OCI-LY3 (cell line): ENCODE results near the gene MYL4.
"Not testable (repeated sequence)": the region's sequence is repeated elsewhere in the genome, so short reads cannot be mapped to it uniquely, and the experiment has no call there.

Experiments
- H2AFZ ChIP-seq: fragments of 200-600, 300-600 bp; shearing (Covaris generic); 2 replicates; pipeline ENCODE4 v1.6.0; 2014; ENCODE audit warnings: antibody characterized with exemption, low read depth, low read length
- H3K27ac ChIP-seq: fragments of 200-600, 300-600 bp; sonication (generic); 2 replicates; pipeline ENCODE4 v1.5.1; 2014; ENCODE audit warnings: mild to moderate bottlenecking, low read length, moderate library complexity, mixed read lengths
- H3K27me3 ChIP-seq: fragments of 200-600, 300-600 bp; sonication (generic); 2 replicates; pipeline ENCODE4 v1.6.1; 2014; ENCODE audit warnings: low read depth, low read length, mixed read lengths
- H3K36me3 ChIP-seq: fragments of 200-600, 300-600 bp; sonication (generic); replicated peaks from 2 replicates; pipeline ENCODE3; 2014; ENCODE audit warnings: low read depth, low read length, mixed read lengths
- H3K4me1 ChIP-seq: fragments of 300-600, 200-600 bp; sonication (generic); 2 replicates; pipeline ENCODE4 v1.6.1; 2014; ENCODE audit warnings: low read length, mixed read lengths
- H3K4me2 ChIP-seq: fragments of 200-600, 300-600 bp; sonication (generic); 2 replicates; pipeline ENCODE4 v1.6.1; 2014; ENCODE audit warnings: low read length, mixed read lengths
- H3K4me3 ChIP-seq: fragments of 300-600, 200-600 bp; sonication (generic); 2 replicates; pipeline ENCODE4 v1.5.1; 2014; ENCODE audit warnings: antibody characterized with exemption, mild to moderate bottlenecking, low read length, moderate library complexity
- H3K79me2 ChIP-seq: fragments of 300-600, 200-600 bp; shearing (Covaris generic); 2 replicates; pipeline ENCODE4 v1.6.1; 2014; ENCODE audit warnings: mild to moderate bottlenecking, low read length, mixed read lengths
- H3K9ac ChIP-seq: fragments of 300-600, 200-600 bp; shearing (Covaris generic); 2 replicates; pipeline ENCODE4 v1.6.0; 2014; ENCODE audit warnings: mild to moderate bottlenecking, low read length, moderate library complexity
- H3K9me3 ChIP-seq: fragments of 200-600, 300-600 bp; shearing (Covaris generic); 2 replicates; pipeline ENCODE4 v1.6.1; 2014; ENCODE audit warnings: low read length, mixed read lengths; ENCODE audit not compliant: insufficient read depth
- H4K20me1 ChIP-seq: fragments of 200-600, 300-600 bp; sonication (generic); 2 replicates; pipeline ENCODE4 v1.6.1; 2016; ENCODE audit warnings: low read length, mixed read lengths; ENCODE audit not compliant: insufficient read depth
- EZH2phosphoT487 ChIP-seq: fragments of 200-600 bp; shearing (Covaris generic); IDR thresholded peaks from 2 replicates; pipeline ENCODE4 v1.6.1; 2018; ENCODE audit warnings: antibody characterized with exemption, mixed run types, low read depth
- TF ChIP-seq, protein P1 (sequence below): fragments of 200-600, 300-600 bp; sonication (generic); IDR thresholded peaks from 2 replicates; pipeline ENCODE4 v1.5.1; 2014; ENCODE audit warnings: antibody characterized with exemption, low read length, low read depth

Gene MYL4

DNA sequence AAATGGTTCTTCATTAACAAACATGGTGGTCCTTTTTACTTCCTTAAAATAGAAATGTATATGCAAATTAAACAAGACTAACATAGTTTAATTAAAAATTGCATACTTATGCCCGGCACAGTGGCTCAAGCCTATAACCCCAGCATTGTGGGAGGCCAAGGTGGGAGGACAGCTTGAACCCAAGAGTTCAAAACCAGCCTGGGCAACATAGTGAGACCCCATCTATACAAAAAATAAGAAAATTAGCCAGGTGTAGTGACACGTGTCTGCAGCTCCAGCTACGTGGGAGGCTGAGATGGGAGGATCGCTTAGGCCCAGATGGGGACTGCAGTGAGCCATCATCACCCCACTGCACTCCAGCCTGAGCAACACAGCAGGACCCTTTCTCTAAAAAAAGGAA lies 38.4 kb upstream of the MYL4 start:
- no peak overlapping the region for H2AFZ ChIP-seq
- peaks cover 59% of the 10 kb centered on the region for H3K79me2 ChIP-seq
- H4K20me1 ChIP-seq = peaks cover 14% of the 10 kb centered on the region
- TF ChIP-seq EZH2phosphoT487 = no peak
- TF ChIP-seq, protein P1, sequence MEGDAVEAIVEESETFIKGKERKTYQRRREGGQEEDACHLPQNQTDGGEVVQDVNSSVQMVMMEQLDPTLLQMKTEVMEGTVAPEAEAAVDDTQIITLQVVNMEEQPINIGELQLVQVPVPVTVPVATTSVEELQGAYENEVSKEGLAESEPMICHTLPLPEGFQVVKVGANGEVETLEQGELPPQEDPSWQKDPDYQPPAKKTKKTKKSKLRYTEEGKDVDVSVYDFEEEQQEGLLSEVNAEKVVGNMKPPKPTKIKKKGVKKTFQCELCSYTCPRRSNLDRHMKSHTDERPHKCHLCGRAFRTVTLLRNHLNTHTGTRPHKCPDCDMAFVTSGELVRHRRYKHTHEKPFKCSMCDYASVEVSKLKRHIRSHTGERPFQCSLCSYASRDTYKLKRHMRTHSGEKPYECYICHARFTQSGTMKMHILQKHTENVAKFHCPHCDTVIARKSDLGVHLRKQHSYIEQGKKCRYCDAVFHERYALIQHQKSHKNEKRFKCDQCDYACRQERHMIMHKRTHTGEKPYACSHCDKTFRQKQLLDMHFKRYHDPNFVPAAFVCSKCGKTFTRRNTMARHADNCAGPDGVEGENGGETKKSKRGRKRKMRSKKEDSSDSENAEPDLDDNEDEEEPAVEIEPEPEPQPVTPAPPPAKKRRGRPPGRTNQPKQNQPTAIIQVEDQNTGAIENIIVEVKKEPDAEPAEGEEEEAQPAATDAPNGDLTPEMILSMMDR = no peak
- H3K4me3 ChIP-seq = no peak overlapping the region
- no peak overlapping the region for H3K27ac ChIP-seq
- no peak overlapping the region for H3K9ac ChIP-seq
- no peaks in the 10 kb centered on the region for H3K9me3 ChIP-seq
- no peak overlapping the region for H3K4me2 ChIP-seq
- H3K27me3 ChIP-seq = no peaks in the 10 kb centered on the region
- no peaks in the 10 kb centered on the region for H3K4me1 ChIP-seq
- H3K36me3 ChIP-seq = peaks cover 31% of the 10 kb centered on the region

DNA sequence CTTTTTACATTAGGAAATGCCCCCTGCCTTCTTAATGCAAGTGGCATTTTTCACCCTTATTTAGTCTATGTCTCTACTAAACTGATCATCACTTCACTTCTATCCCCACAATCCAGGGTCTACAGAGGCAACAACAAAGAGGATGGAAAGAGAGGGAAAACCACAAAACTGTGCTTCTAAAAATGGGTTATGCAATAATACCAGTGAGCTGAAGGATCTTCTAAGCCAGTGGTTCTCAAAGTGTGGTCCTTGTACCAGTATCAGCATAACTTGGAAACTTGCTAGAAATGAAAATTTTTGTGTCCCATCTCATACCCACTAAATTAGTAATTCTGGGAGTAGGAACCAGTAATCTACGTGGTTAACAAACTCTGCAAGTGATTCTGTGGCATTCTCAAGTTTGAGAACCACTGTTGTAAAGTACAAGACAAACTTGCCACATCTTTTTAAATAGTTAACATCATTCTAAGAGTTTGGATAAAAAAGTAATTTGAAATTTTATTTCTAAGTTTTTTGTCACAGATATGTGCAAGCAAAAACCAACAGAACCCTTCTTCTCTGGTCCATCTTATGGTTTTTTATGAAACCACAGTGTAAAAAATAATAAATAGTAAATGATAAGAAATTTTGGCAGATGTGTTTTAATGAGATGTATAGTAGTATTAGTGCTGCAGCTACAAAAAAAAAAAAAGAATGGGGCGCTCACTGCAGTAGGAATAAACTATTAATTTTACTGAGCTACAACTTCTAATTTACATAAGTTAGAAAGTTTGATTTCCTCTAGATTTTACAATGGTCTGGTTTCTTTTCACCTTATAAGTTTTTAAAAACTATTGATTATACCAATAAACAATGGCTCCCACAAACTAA lies 36.2 kb upstream of the MYL4 start:
- no peak overlapping the region for H3K9ac ChIP-seq
- peaks cover 23% of the 10 kb centered on the region for H4K20me1 ChIP-seq
- peaks cover 75% of the 10 kb centered on the region for H3K79me2 ChIP-seq
- TF ChIP-seq, protein P1 = no peak
- no peak for TF ChIP-seq EZH2phosphoT487
- H2AFZ ChIP-seq = no peak overlapping the region
- H3K4me2 ChIP-seq = no peak overlapping the region
- no peak overlapping the region for H3K4me3 ChIP-seq
- H3K4me1 ChIP-seq = no peaks in the 10 kb centered on the region
- no peaks in the 10 kb centered on the region for H3K9me3 ChIP-seq
- no peak overlapping the region for H3K27ac ChIP-seq
- no peaks in the 10 kb centered on the region for H3K27me3 ChIP-seq
- peaks cover 32% of the 10 kb centered on the region for H3K36me3 ChIP-seq

DNA sequence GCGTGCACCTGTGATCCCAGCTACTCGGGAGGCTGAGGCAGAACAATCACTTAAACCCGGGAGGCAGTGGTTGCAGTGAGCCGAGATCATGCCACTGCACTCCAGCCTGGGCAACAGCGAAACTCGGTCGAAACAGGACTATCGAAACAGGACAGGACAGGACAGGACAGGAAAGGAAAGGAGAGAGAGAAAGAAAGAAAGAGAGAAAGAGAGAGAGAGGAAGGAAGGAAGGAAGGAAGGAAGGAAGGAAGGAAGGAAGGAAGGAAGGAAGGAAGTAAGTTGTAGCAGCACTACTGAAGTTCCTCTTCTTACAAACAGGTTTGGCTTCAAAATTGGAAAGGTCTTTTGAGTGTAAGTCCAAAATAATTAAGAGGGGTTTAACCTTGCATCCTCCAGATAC lies 34.3 kb upstream of the MYL4 start:
- not testable (repeated sequence) for H3K9ac ChIP-seq, H2AFZ ChIP-seq, H3K27ac ChIP-seq, H3K4me2 ChIP-seq, H3K4me3 ChIP-seq, H3K9me3 ChIP-seq, H3K4me1 ChIP-seq, H3K27me3 ChIP-seq
- H3K36me3 ChIP-seq = peaks cover 30% of the 10 kb centered on the region
- H4K20me1 ChIP-seq = peaks cover 23% of the 10 kb centered on the region
- H3K79me2 ChIP-seq = peaks cover 82% of the 10 kb centered on the region

DNA sequence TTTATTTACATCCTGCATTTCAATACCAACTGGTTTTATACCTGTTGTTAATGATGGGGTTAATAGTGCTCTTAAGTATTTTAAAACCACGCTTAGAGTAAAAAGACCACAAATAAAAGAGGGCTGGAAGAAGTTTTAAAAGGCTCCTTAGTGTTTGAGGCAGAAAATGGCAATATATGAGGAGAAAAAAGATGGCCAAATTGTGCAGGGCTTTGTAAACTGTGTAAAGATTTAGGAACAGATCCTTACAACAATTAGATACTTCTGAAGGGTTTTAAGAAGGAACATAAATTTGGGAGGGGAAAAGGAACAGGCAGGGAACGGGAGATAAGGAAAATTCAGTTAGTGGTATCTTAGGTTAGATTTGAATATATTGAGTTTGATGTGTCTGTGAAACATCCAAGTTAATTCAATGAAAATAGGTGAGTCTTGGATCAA lies 32.7 kb upstream of the MYL4 start:
- H3K79me2 ChIP-seq = peaks cover 77% of the 10 kb centered on the region
- no peak for TF ChIP-seq EZH2phosphoT487
- TF ChIP-seq, protein P1 = no peak
- H3K4me3 ChIP-seq = no peak overlapping the region
- no peak overlapping the region for H3K9ac ChIP-seq
- no peak overlapping the region for H2AFZ ChIP-seq
- H3K27ac ChIP-seq = no peak overlapping the region
- peaks cover 22% of the 10 kb centered on the region for H4K20me1 ChIP-seq
- H3K36me3 ChIP-seq = peaks cover 32% of the 10 kb centered on the region
- H3K4me2 ChIP-seq = no peak overlapping the region
- H3K4me1 ChIP-seq = no peaks in the 10 kb centered on the region
- no peaks in the 10 kb centered on the region for H3K27me3 ChIP-seq
- no peaks in the 10 kb centered on the region for H3K9me3 ChIP-seq
